Measurements from ENCODE around the gene TMEM145.
"Not testable (repeated sequence)": the region's sequence is repeated elsewhere in the genome, so short reads cannot be mapped to it uniquely, and the experiment has no call there.

The TMEM145 gene

GRCh38 chr19:42313096-42313839 lies at the start of gene TMEM145:
Gene TMEM145, plus strand, starts transcription at chr19:42313309. Its CDS starts 68 bp downstream, at chr19:42313377.
- DNase-seq: peak; percentile 35

GRCh38 chr19:42266105-42266504 lies 47.0 kb upstream of the TMEM145 start:
- DNase-seq: not testable (repeated sequence)

- DNase-seq: not testable (repeated sequence)
Measured at GRCh38 chr19:42266928-42267603, 46.0 kb upstream of the TMEM145 start.

GRCh38 chr19:42267644-42268141 lies 45.4 kb upstream of the TMEM145 start:
- no peak for DNase-seq

GRCh38 chr19:42268142-42268703 lies 44.9 kb upstream of the TMEM145 start:
- peak; percentile 99 for DNase-seq

- peak; percentile 100 for DNase-seq
Measured at GRCh38 chr19:42268704-42269477, 44.2 kb upstream of the TMEM145 start, which contains the start of gene CIC. Gene CIC, plus strand, starts transcription at chr19:42269252. Its CDS starts 2,532 bp downstream, at chr19:42271784.

GRCh38 chr19:42269478-42270345 lies 43.4 kb upstream of the TMEM145 start:
- DNase-seq: no peak

- DNase-seq: peak; percentile 74
Measured at GRCh38 chr19:42270346-42271044, 42.6 kb upstream of the TMEM145 start.

- no peak for DNase-seq
Measured at GRCh38 chr19:42271045-42271419, 42.1 kb upstream of the TMEM145 start.

- no peak for DNase-seq
Measured at GRCh38 chr19:42271861-42272534, 41.1 kb upstream of the TMEM145 start.

- DNase-seq: no peak
Measured at GRCh38 chr19:42272535-42272897, 40.6 kb upstream of the TMEM145 start.

- DNase-seq: no peak
Measured at GRCh38 chr19:42272989-42273406, 40.1 kb upstream of the TMEM145 start.

GRCh38 chr19:42273407-42274064 lies 39.6 kb upstream of the TMEM145 start:
- no peak for DNase-seq

GRCh38 chr19:42274065-42274682 lies 38.9 kb upstream of the TMEM145 start:
- DNase-seq: no peak

GRCh38 chr19:42275103-42275502 lies 38.0 kb upstream of the TMEM145 start:
- no peak for DNase-seq

- DNase-seq: no peak
Measured at GRCh38 chr19:42275517-42275916, 37.6 kb upstream of the TMEM145 start.

GRCh38 chr19:42276284-42276683 lies 36.8 kb upstream of the TMEM145 start:
- DNase-seq: no peak

GRCh38 chr19:42276821-42277220 lies 36.3 kb upstream of the TMEM145 start:
- DNase-seq: peak; percentile 42

- DNase-seq: no peak
Measured at GRCh38 chr19:42277821-42278451, 35.2 kb upstream of the TMEM145 start.

Measured in stimulated activated CD4-positive, alpha-beta T cell treated with anti-CD3 and anti-CD28 coated beads, Interleukin-4, amount 100 ng/mL, for 24 hours (primary cell).